Smooth muscle cell (in vitro differentiated cells): Measurements from ENCODE around the gene KCNA2. TPM values are rescaled to one million over a fixed set of nuclear protein-coding genes. Genes with fewer than 3 reads are reported as not detected.
A peak's percentile ranks its signal among the peaks of the same experiment; 100 is the strongest.

Experiments
- DNase-seq: peaks from one replicate; lab custom pipeline; 2025; ENCODE audit not compliant: unreplicated experiment; lab: John Stamatoyannopoulos, UW
- H2AFZ ChIP-seq: fragments of 200-600 bp; sonication (generic); 2 replicates; pipeline ENCODE4 v1.6.0; 2016; ENCODE audit warnings: antibody characterized with exemption, low read depth, mild to moderate bottlenecking
- H3F3A ChIP-seq: fragments of 200-600 bp; sonication (generic); 2 replicates; pipeline ENCODE4 v1.6.0; 2017; ENCODE audit warnings: antibody characterized with exemption, low read depth
- H3K27ac ChIP-seq: fragments of 200-600 bp; sonication (generic); 2 replicates; pipeline ENCODE4 v1.5.1; 2016; ENCODE audit warnings: low read depth, mild to moderate bottlenecking
- H3K27me3 ChIP-seq: fragments of 200-600 bp; sonication (generic); 2 replicates; pipeline ENCODE4 v1.6.1; 2016; ENCODE audit warnings: low read depth, mild to moderate bottlenecking
- H3K36me3 ChIP-seq: fragments of 200-600 bp; sonication (generic); 2 replicates; pipeline ENCODE4 v1.5.1; 2016; ENCODE audit warnings: low read depth
- H3K4me1 ChIP-seq: fragments of 200-600 bp; sonication (generic); 2 replicates; pipeline ENCODE4 v1.5.1; 2016; ENCODE audit warnings: low read depth
- H3K4me2 ChIP-seq: fragments of 200-600 bp; sonication (generic); 2 replicates; pipeline ENCODE4 v1.6.0; 2016; ENCODE audit warnings: mild to moderate bottlenecking
- H3K4me3 ChIP-seq: fragments of 200-600 bp; sonication (generic); 2 replicates; pipeline ENCODE4 v1.5.1; 2016; ENCODE audit warnings: mild to moderate bottlenecking
- H3K79me2 ChIP-seq: fragments of 200-600 bp; sonication (generic); 2 replicates; pipeline ENCODE4 v1.6.0; 2016; ENCODE audit warnings: low read depth, mild to moderate bottlenecking
- H3K9ac ChIP-seq: fragments of 200-600 bp; sonication (generic); 2 replicates; pipeline ENCODE4 v1.6.0; 2016; ENCODE audit warnings: low read depth
- H3K9me3 ChIP-seq: fragments of 200-600 bp; sonication (generic); replicated peaks from 2 replicates; pipeline ENCODE4 v1.5.1; 2016; ENCODE audit warnings: low read depth
- H4K20me1 ChIP-seq: fragments of 200-600 bp; sonication (generic); 2 replicates; pipeline ENCODE4 v1.6.0; 2016; ENCODE audit warnings: low read depth
- WGBS: methylation state at CpG from one replicate; pipeline ENCODE4 v1.1.7; 2016; ENCODE audit warnings: low lambda C conversion rate; 5-methylcytosine and 5-hydroxymethylcytosine counted together
- polyA plus RNA-seq: library from polyadenylated mRNA; unstranded; fragments of >200 nt; fragmentation: Nextera tagmentation; extraction: Ambion mirVana; gene quantifications from 2 replicates; pipeline ENCODE4 v1.2.1, GENCODE V29; 2016
- total RNA-seq: library from RNA; depleted of rRNA; stranded (reverse); fragments of >200 nt; gene quantifications from 2 replicates; pipeline ENCODE4 v1.2.3, GENCODE V29; 2014
- TF ChIP-seq, protein P1 (sequence below): fragments of 200-600 bp; sonication (generic); IDR thresholded peaks from 2 replicates; pipeline ENCODE4 v1.5.1; 2017; ENCODE audit warnings: borderline replicate concordance, mild to moderate bottlenecking, antibody characterized with exemption; ENCODE audit not compliant: insufficient read depth, poor library complexity, severe bottlenecking

KCNA2 gene
- total and polyA plus RNA-seq, 2 experiments from 2014 or later: 0.16 to 0.81 TPM

DNA sequence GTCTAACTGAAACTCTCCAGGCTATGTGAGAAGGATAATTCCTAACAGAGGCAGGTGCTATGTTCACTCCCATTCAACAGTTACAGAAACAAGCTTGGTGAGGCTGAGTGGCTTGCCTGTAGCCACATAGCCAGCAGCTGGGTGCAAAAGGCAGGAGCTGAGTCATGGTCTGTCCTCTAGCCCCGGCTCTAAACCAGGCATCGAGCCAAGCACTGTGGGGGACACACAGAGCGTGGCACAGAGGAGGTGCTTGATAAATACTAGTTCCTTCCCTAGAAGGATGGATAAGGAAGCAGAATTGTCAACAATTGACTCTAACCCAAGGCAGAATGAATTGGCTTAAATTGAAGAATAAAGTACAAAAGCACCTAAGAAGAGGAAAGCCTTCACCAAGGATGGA lies 10.4 kb upstream of the KCNA2 start:
- no peak overlapping the region for H3K4me2 ChIP-seq
- TF ChIP-seq, protein P1, sequence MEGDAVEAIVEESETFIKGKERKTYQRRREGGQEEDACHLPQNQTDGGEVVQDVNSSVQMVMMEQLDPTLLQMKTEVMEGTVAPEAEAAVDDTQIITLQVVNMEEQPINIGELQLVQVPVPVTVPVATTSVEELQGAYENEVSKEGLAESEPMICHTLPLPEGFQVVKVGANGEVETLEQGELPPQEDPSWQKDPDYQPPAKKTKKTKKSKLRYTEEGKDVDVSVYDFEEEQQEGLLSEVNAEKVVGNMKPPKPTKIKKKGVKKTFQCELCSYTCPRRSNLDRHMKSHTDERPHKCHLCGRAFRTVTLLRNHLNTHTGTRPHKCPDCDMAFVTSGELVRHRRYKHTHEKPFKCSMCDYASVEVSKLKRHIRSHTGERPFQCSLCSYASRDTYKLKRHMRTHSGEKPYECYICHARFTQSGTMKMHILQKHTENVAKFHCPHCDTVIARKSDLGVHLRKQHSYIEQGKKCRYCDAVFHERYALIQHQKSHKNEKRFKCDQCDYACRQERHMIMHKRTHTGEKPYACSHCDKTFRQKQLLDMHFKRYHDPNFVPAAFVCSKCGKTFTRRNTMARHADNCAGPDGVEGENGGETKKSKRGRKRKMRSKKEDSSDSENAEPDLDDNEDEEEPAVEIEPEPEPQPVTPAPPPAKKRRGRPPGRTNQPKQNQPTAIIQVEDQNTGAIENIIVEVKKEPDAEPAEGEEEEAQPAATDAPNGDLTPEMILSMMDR: no peak
- H3K9ac ChIP-seq: no peak overlapping the region
- H2AFZ ChIP-seq: no peak overlapping the region
- peaks cover 51% of the 10 kb centered on the region for H3K27me3 ChIP-seq
- H3K36me3 ChIP-seq: no peaks in the 10 kb centered on the region
- 30% methylated on average over 3 of the region's 3 CpGs for WGBS
- no peaks in the 10 kb centered on the region for H3K9me3 ChIP-seq
- DNase-seq: no peak
- H3F3A ChIP-seq: no peaks in the 10 kb centered on the region
- H3K4me3 ChIP-seq: no peak overlapping the region
- no peaks in the 10 kb centered on the region for H3K79me2 ChIP-seq
- no peaks in the 10 kb centered on the region for H3K4me1 ChIP-seq
- no peaks in the 10 kb centered on the region for H4K20me1 ChIP-seq
- H3K27ac ChIP-seq: no peak overlapping the region

DNA sequence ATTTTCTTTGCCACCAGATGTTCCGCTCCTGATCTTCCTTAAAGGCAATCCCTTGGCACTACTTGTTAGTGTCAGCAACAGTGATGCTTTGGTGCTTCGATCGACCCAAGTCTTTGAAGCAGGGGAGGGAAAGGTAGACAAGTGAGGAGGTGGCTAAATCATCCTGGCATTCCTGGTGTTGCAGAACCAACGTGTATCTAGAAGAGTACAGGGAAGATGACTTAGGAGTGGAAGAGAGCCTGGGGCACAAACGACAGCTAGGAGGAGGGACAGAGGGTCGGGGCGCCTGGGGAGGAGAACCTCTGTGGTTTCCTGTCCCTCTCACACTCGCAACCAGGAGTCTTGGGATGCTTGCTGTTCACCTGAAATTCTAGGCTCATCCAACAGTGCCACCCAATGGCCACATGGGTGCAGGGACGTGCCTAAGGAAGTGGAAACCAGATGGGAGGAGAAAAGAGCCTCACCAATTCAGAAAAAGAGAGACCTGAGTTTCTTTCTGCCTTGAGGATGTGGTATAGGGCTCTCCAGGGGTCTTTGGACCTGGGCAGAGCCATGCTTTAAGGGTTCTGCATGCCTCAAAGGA lies 9.5 kb upstream of the KCNA2 start:
- DNase-seq: no peak
- Histone ChIP-seq H3K27ac (no peak overlapping the region), H2AFZ (no peak overlapping the region), H4K20me1 (no peaks in the 10 kb centered on the region), H3K4me3 (no peak overlapping the region), H3F3A (no peaks in the 10 kb centered on the region), H3K9ac (no peak overlapping the region), H3K4me1 (no peaks in the 10 kb centered on the region), H3K79me2 (no peaks in the 10 kb centered on the region), H3K4me2 (no peak overlapping the region), H3K36me3 (no peaks in the 10 kb centered on the region), H3K9me3 (no peaks in the 10 kb centered on the region), H3K27me3 (peaks cover 50% of the 10 kb centered on the region)
- TF ChIP-seq, protein P1: peak; percentile 77
- WGBS: 34% methylated on average over 8 of the region's 9 CpGs

DNA sequence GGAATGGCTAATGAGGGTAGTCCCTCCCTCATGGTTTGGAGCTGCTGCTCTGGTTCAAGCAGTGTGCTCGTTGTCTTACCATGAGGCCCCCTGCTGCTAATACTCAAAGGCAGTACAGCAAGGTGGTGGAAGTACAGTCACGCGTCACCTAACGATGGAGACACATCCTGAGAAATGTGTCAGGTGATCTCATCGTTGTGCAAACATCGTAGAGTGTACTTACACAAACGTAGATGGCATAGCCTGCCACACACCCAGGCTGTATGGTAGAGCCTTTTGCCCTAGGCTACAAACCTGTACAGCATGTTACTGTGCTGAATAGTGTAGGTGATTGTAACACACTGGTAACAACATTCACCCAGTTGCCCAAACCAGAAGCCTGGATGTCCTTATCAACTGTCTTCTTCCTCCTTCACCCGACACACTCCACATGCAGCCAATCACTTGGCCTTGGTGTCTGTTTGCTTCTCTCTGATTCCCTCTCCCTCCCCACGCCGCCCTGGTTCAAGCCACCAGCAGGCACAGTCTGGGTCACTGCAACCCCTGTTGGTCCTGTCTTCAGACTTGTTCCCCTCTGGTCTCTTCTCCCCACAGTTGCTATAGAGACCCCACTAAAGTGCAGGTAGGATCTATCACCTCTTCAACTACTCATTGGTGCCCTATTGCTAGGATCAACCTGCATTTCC lies 6.0 kb upstream of the KCNA2 start:
- Histone ChIP-seq H3K4me2 (no peak overlapping the region), H3K9ac (no peak overlapping the region), H3K4me3 (no peak overlapping the region), H4K20me1 (no peaks in the 10 kb centered on the region), H3K36me3 (no peaks in the 10 kb centered on the region), H3K27ac (no peak overlapping the region), H3K9me3 (no peaks in the 10 kb centered on the region), H3K79me2 (no peaks in the 10 kb centered on the region), H3F3A (no peaks in the 10 kb centered on the region), H3K27me3 (peaks cover 75% of the 10 kb centered on the region), H3K4me1 (no peaks in the 10 kb centered on the region), H2AFZ (no peak overlapping the region)
- TF ChIP-seq, protein P1: no peak
- 81% methylated on average over 10 of the region's 10 CpGs for WGBS
- no peak for DNase-seq
